ENCODE results near the gene ANKRD22.
"Not testable (repeated sequence)": the region's sequence is repeated elsewhere in the genome, so short reads cannot be mapped to it uniquely, and the experiment has no call there.

The ANKRD22 gene

DNA sequence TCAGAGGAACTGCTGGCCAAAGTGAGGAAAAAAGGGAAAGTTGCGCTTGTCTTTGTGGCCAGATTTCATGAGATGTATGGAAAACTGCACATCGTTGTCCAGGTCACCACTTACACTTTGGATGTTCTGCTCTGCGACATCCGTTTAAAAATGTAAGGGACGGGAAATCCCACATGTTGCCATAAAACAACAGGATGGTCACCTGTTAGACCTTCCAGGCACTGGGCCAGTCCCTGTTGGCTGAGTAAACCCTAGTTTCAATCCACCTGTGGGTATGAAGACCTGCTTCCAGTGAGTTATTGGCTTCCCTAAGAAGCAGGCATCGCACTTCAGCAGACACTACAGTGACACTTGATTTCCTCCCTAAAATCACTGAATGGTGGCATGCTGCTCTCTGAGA lies 25.7 kb upstream of the ANKRD22 start:
- DNase-seq (ENCODE audit: low read depth), result no peak

- no peak for DNase-seq (ENCODE audit: low read depth)
These were observed 23.4 kb upstream of the ANKRD22 start for GRCh38 chr10:88875081-88875480.

- DNase-seq (ENCODE audit: low read depth), result no peak
These were observed 22.6 kb upstream of the ANKRD22 start for GRCh38 chr10:88874281-88874680.

- no peak for DNase-seq (ENCODE audit: low read depth)
These were observed 22.1 kb upstream of the ANKRD22 start for GRCh38 chr10:88873757-88874156.

- DNase-seq (ENCODE audit: low read depth), result no peak
These were observed 18.4 kb upstream of the ANKRD22 start for GRCh38 chr10:88870089-88870488.

DNA sequence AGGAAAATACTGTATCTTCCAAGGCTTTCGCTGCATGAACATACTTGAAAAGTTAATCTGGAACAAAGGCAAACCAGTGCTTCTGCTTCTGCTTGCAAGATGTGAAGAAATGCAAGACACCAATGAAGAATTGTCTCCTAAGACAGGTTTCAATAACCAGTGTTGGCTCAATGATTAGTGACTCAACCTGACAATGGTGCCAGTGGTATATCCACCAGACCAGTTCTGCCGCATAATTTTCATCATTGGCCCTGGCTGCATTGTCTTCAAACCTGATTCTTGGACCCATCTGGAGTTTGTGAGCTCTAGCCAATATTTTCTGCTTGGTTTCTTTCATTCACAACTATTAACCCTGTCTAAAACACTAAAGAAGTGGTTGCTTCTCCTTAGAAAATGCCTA lies 14.8 kb upstream of the ANKRD22 start:
- no peak for DNase-seq (ENCODE audit: low read depth)

DNA sequence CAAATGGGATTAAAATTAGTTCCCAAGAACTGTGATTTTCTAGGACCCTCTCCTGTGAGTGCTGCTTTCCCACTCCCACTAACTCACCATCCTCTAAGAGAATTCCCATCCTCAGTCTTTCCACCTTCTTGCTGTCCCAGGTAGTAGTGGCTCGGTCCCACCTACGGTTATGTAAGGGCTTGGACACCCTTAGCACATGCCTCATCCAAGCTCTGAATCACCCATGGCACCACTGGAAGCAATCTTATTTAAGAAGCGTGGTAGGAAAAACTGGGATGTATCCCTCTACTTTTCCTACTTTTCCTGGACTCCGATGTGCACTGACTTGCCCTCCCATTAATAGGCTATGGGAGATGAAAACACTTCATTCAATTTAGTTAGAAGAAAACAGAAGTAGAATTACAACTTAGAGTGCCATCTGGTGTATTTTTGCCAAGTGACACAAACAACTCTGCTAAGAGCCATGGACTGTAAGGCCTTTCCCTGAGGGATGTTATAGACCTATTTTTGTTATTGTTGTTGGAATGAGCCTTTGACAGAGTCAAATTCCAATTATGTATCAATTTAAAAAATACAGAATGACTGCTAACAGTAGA lies 13.7 kb upstream of the ANKRD22 start:
- no peak for DNase-seq (ENCODE audit: low read depth)

DNA sequence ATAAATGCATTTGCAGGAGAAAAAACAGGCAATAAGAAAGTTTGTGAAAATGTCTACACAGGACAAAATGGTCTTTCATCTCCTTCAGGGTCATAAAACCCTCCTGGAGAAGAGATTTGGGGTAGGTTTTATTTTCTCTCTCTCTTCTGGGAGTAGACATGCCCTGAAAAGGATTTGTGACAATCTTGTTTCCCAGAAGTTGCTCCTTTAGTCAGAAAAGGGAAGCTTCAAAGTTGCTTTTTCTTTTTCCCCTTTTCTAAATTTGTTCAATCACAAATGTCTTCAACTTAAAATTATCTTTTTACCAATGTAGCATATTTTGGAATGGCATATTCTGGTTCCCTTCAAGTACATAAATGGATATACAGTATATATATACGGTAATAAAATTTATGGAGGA lies 9.4 kb upstream of the ANKRD22 start:
- DNase-seq (ENCODE audit: low read depth), result no peak

DNA sequence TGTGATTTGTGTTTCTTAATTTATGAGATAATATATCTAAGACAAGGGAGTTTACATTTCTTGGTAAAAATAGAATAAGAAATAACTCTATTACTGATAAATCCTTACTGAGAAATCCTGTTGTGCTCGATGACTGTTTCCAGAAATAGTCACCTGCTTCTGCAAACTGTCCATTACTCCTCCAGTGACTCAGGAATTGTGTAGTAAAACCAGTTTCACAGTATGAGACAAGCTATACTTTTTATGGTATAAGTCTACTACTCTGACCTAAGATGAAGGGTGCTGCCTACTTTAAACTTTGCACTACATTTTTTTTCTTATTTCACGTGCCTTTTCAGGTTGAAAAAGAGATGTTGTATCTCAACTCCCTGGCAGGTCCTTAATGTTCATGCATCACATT lies 6.8 kb upstream of the ANKRD22 start:
- DNase-seq (ENCODE audit: low read depth), result no peak

GRCh38 chr10:88857831-88858230 lies 6.2 kb upstream of the ANKRD22 start:
- no peak for DNase-seq (ENCODE audit: low read depth)

DNA sequence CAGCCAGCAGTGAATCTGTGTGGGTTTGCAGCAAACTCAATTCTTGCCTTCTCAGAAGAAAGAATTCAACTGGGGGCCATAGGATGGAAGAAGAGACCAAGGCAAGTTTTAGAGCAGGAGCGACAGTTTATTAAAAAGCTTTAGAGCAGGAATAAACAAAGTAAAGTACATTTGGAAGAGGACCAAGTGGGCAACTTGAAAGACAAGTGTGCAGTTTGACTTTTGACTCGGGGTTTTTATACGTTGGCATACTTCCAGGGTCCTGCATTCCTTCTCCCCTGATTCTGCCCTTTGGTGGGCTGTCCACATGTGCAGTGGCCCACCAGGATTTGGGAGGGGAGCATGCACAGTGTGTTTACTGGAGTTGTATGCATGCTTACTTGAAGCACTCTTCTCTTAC lies 3.0 kb upstream of the ANKRD22 start:
- DNase-seq (ENCODE audit: low read depth), result no peak

- no peak for DNase-seq (ENCODE audit: low read depth)
These were observed 1.7 kb upstream of the ANKRD22 start for GRCh38 chr10:88853155-88853881.

DNA sequence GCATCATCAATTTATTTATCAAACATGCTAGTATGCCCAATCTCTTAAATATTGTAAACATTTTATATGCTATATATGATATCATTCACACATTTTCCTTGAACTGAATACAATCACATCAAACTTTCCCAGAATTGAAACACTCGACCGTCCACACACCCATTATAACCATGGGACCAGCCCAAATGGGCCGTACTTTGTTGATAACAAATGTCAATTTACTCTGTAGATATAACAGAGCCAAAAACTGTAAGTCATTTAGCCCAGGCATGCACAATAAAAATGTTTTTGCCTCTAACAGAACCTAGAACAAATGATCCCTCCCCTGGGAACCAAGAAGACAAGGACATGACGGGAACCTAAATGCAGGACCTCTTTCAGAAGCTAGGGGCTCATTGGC lies 683 bp upstream of the ANKRD22 start:
- no peak for DNase-seq (ENCODE audit: low read depth)

DNA sequence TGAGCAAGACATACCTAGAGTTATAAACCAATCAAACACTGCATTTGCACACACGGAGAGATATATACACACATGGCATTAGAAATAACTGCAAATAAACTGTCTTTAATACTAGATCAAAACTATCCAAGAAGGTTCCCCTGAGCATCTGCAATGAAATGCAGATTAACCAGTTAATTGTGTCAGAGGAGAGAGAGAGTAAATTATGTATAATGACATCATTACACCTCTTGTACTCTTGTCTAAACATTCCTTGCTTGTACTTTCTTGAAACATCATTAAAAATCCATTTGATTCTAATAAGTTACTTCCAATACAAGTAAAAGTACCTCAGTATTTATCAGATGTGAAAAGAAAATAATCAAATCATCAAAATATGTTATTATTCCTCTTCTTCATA lies 932 bp downstream of the ANKRD22 start:
- no peak for DNase-seq (ENCODE audit: low read depth)

GRCh38 chr10:88849234-88849633 lies 2.4 kb downstream of the ANKRD22 start:
- no peak for DNase-seq (ENCODE audit: low read depth)

DNA sequence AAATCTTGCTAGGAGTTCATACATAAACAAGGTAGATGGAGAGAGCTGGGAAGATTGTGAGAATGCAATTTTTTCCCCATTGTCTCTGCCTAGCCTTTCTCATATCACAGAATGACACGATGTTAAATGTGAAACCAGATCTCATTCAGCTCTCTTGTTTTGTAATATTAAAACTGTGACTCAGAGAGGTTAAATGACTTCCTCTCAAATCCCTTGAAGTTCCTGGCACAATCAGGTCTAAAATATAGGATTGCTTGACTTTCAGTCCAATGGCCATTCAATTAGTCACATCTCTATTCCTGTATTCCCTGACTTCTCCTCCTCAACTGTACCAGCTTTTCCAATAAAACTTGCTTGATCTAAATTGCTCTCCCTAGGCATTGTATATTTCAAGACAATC lies 3.1 kb downstream of the ANKRD22 start:
- DNase-seq (ENCODE audit: low read depth), result peak; percentile 17

GRCh38 chr10:88843171-88843570 lies 8.5 kb downstream of the ANKRD22 start:
- DNase-seq (ENCODE audit: low read depth), result no peak

DNA sequence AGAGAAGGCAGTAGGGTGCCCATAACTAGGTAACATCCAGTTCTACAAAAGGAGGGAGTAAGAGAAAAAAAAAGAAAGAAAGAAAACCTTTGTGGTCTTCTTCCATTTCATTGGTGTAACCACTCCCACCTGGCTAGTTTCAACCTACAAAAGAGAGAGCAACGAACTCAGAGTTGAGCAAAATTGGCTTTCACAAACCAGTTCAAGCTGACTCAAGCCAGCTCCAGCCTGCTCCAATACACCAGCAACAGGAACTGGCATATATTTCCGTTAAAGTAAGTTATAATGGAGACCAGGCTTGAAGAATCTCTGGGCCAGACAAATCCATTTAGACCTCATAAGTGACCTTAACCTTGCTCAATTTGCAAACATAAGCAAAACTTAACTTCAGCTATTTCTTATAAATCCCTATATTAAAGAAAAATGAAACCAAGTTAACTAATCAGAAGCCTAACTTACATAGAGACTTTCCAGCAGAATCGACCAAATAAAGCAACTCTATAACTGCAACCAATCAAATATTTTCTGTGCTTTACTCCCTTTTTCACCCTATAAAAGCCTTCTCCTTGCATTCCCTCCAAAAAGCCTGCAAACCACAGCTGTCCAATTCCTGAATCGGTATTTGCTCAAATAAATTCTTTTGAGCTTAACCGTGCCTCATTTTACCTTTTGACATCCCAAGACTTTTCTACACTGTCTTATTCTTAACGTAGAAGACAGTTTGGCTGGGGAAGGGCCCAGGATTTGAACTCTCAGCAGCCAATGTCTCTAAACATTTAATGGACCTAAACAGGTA lies 10.1 kb downstream of the ANKRD22 start:
- DNase-seq (ENCODE audit: low read depth), result no peak

- no peak for DNase-seq (ENCODE audit: low read depth)
These were observed 10.8 kb downstream of the ANKRD22 start for GRCh38 chr10:88840881-88841280.

- DNase-seq (ENCODE audit: low read depth), result no peak
These were observed 11.5 kb downstream of the ANKRD22 start for GRCh38 chr10:88840104-88840503.

- DNase-seq (ENCODE audit: low read depth), result no peak
These were observed 12.8 kb downstream of the ANKRD22 start for GRCh38 chr10:88838766-88839350.

GRCh38 chr10:88837632-88838031 lies 14.0 kb downstream of the ANKRD22 start:
- DNase-seq (ENCODE audit: low read depth), result not testable (repeated sequence)

DNA sequence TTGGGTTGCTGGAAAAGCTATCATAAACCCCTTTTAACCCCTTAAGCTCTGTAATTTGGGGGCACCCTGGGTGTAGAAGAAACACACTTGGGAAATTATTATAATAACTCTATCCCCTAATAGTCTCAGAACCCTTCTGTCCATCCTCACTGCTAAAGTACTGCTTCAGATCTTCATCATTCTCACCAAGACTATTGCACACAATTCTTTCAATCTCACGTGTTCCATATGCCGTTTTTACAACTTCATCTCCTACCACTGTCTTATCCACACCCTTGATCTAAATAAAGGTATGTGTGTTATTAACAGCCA lies 15.8 kb downstream of the ANKRD22 start:
- no peak for DNase-seq (ENCODE audit: low read depth)
